DOHH2 (cell line): ENCODE results near the gene PITPNC1.

Experiments used
- H3F3A ChIP-seq: fragments of 200-600 bp; sonication (generic), shearing (Covaris generic); 2 replicates; pipeline ENCODE4 v1.6.0; 2016; ENCODE audit warnings: antibody characterized with exemption, mild to moderate bottlenecking; ENCODE audit not compliant: control insufficient read depth, insufficient read depth
- H3K27ac ChIP-seq: fragments of 200-600 bp; sonication (generic); 2 replicates; pipeline ENCODE4 v1.5.1; 2014; ENCODE audit warnings: low read depth, mild to moderate bottlenecking, low read length, moderate library complexity
- H3K27me3 ChIP-seq: fragments of 200-600 bp; sonication (generic); 2 replicates; pipeline ENCODE4 v1.6.1; 2014; ENCODE audit warnings: mild to moderate bottlenecking, low read length, mixed read lengths; ENCODE audit not compliant: control insufficient read depth
- H3K36me3 ChIP-seq: fragments of 200-600 bp; sonication (generic); 2 replicates; pipeline ENCODE4 v1.6.1; 2014; ENCODE audit warnings: mild to moderate bottlenecking, low read length, moderate library complexity, mixed read lengths; ENCODE audit not compliant: control insufficient read depth
- H3K4me1 ChIP-seq: fragments of 200-600 bp; sonication (generic); 2 replicates; pipeline ENCODE4 v1.6.1; 2014; ENCODE audit warnings: mild to moderate bottlenecking, low read length, mixed read lengths; ENCODE audit not compliant: control insufficient read depth
- H3K4me2 ChIP-seq: fragments of 200-600 bp; sonication (generic); 2 replicates; pipeline ENCODE4 v1.6.0; 2014; ENCODE audit warnings: mild to moderate bottlenecking, low read length, moderate library complexity
- H3K4me3 ChIP-seq: fragments of 200-600 bp; sonication (generic); 2 replicates; pipeline ENCODE4 v1.5.1; 2014; ENCODE audit warnings: mild to moderate bottlenecking, low read length, mixed read lengths
- H3K79me2 ChIP-seq: fragments of 200-600 bp; sonication (generic); 2 replicates; pipeline ENCODE4 v1.6.1; 2014; ENCODE audit warnings: mild to moderate bottlenecking, low read length, mixed read lengths; ENCODE audit not compliant: control insufficient read depth
- H3K9me2 ChIP-seq: fragments of 200-600 bp; sonication (generic); replicated peaks from 2 replicates; pipeline ENCODE4 v1.6.1; 2014; ENCODE audit warnings: mild to moderate bottlenecking, low read length, mixed read lengths; ENCODE audit not compliant: control insufficient read depth
- H3K9me3 ChIP-seq: fragments of 200-600 bp; sonication (generic); 2 replicates; pipeline ENCODE4 v1.6.1; 2014; ENCODE audit warnings: antibody characterized with exemption, low read length, mixed read lengths; ENCODE audit not compliant: control insufficient read depth, insufficient read depth
- H4K20me1 ChIP-seq: fragments of 200-600 bp; sonication (generic); 2 replicates; pipeline ENCODE4 v1.6.0; 2014; ENCODE audit warnings: low read depth, mild to moderate bottlenecking, antibody characterized with exemption, low read length, moderate library complexity; ENCODE audit not compliant: control insufficient read depth, insufficient read depth
- CTCF ChIP-seq: fragments of 200-600 bp; sonication (generic); IDR thresholded peaks from one replicate; pipeline ENCODE4 v1.5.1; 2014; ENCODE audit warnings: antibody characterized with exemption, mild to moderate bottlenecking, low read depth, low read length; ENCODE audit not compliant: poor library complexity, severe bottlenecking
- EZH2phosphoT487 ChIP-seq: fragments of 200-600 bp; sonication (generic); IDR thresholded peaks from 2 replicates; pipeline ENCODE4 v1.6.1; 2017; ENCODE audit warnings: borderline replicate concordance, mild to moderate bottlenecking, antibody characterized with exemption, low read length, moderate library complexity, mixed read lengths

PITPNC1 gene

GRCh38 chr17:67434061-67434525 is 57.0 kb downstream of the PITPNC1 start:
- H3K4me2 ChIP-seq, result no peak overlapping the region
- no peaks in the 10 kb centered on the region for H3F3A ChIP-seq
- no peaks in the 10 kb centered on the region for H3K9me2 ChIP-seq

GRCh38 chr17:67435122-67435521 is 58.0 kb downstream of the PITPNC1 start:
- no peak for TF ChIP-seq CTCF
- no peak for TF ChIP-seq EZH2phosphoT487
- Histone ChIP-seq H3F3A (0 out of 2 replicates have a peak, but pooled peaks cover 2% of the 10 kb centered on the region), H3K27me3 (no peaks in the 10 kb centered on the region), H3K79me2 (peaks cover 4% of the 10 kb centered on the region), H3K9me2 (no peaks in the 10 kb centered on the region), H3K4me3 (no peak overlapping the region), H3K27ac (no peak overlapping the region), H3K4me2 (no peak overlapping the region), H3K36me3 (no peaks in the 10 kb centered on the region), H3K9me3 (no peaks in the 10 kb centered on the region), H4K20me1 (no peaks in the 10 kb centered on the region), H3K4me1 (peaks cover 40% of the 10 kb centered on the region)

More at GRCh38 chr17:67434061-67434525, 57.0 kb downstream of the PITPNC1 start:
- Histone ChIP-seq H3K27me3 (no peaks in the 10 kb centered on the region), H3K36me3 (no peaks in the 10 kb centered on the region), H3K4me3 (no peak overlapping the region), H3K4me1 (peaks cover 29% of the 10 kb centered on the region), H4K20me1 (no peaks in the 10 kb centered on the region), H3K27ac (no peak overlapping the region), H3K9me3 (no peaks in the 10 kb centered on the region), H3K79me2 (no peaks in the 10 kb centered on the region)
- no peak for TF ChIP-seq CTCF
- no peak for TF ChIP-seq EZH2phosphoT487

DNA sequence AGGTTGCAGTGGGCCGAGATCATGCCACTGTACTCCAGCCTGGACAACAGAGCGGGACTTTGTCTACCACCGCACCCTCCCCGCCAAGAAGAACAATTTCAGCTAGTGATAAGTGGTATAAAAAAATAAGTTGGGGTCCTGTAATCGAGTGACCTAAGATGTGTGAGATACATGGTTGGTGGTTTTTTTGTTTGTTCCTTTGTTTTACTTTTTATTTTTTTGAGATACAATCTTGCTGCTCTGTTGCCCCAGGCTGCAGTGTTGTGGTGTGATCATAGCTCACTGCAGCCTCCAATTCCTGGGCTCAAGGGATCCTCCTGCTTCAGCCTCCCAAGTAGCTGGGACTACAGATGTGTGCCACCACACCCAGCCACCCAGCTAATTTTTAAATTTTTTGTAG is 58.7 kb downstream of the PITPNC1 start:
- no peak for TF ChIP-seq EZH2phosphoT487
- TF ChIP-seq CTCF, result no peak
- no peaks in the 10 kb centered on the region for H3K9me2 ChIP-seq
- no peak overlapping the region for H3K4me2 ChIP-seq
- no peaks in the 10 kb centered on the region for H3K36me3 ChIP-seq
- peaks cover 2% of the 10 kb centered on the region; the same call in 1 of the 2 replicates for H3F3A ChIP-seq
- H3K4me3 ChIP-seq, result no peak overlapping the region
- no peak overlapping the region for H3K27ac ChIP-seq
- H3K27me3 ChIP-seq, result no peaks in the 10 kb centered on the region
- no peaks in the 10 kb centered on the region for H3K9me3 ChIP-seq
- peaks cover 4% of the 10 kb centered on the region for H3K79me2 ChIP-seq
- no peaks in the 10 kb centered on the region for H4K20me1 ChIP-seq
- peaks cover 46% of the 10 kb centered on the region for H3K4me1 ChIP-seq

GRCh38 chr17:67436233-67436632 is 59.2 kb downstream of the PITPNC1 start:
- no peak for TF ChIP-seq CTCF
- TF ChIP-seq EZH2phosphoT487, result no peak
- peaks cover 48% of the 10 kb centered on the region for H3K4me1 ChIP-seq
- H3K79me2 ChIP-seq, result peaks cover 4% of the 10 kb centered on the region
- no peaks in the 10 kb centered on the region for H3K36me3 ChIP-seq
- H3K9me3 ChIP-seq, result no peaks in the 10 kb centered on the region
- H3K27ac ChIP-seq, result no peak overlapping the region
- H3F3A ChIP-seq, result peaks cover 4% of the 10 kb centered on the region; the same call in 1 of the 2 replicates
- H3K4me2 ChIP-seq, result no peak overlapping the region
- H3K4me3 ChIP-seq, result no peak overlapping the region
- H3K27me3 ChIP-seq, result no peaks in the 10 kb centered on the region
- no peaks in the 10 kb centered on the region for H3K9me2 ChIP-seq
- no peaks in the 10 kb centered on the region for H4K20me1 ChIP-seq
